Measurements from ENCODE around the gene NTNG2.

The NTNG2 gene

DNA sequence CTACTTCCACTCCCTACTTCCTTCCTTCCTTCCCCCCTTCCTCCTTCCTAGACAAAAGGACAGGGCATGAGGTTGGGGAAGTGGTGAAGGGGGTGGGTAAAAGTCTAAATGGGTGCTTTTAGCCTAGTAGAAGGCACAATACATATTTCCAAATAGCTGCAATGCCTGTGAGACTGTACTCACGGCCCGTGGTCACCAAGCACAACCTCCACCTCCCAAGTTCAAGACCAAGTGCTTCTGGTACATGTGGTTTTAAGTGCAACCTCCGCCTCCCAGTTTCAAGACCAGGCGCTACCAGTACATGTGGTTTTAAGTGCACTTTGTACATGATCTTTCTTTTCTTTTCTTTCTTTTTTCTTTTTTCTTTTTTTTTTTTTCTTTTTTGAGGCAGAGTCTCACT, 14.5 kb upstream of the NTNG2 start:
- no peak for DNase-seq (ENCODE audit: low spot score)

DNA sequence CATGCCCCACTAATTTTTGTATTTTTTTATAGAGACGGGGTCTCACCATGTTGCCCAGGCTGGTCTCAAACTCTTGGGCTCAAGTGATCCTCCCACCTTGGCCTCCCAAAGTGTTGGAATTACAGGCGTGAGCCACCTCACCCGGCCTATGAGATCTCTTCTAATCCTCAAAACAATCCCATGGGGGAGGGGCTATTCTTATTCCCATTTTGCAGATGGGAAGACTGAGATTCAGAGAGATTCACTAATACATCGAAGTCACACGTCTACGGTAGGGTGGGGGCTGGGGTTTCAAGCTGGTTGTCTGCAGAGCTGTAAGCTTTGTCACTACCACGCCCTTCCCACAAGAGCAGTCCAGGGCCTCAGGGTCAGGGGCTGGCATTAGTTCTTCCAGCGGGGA, 14.0 kb upstream of the NTNG2 start:
- DNase-seq (ENCODE audit: low spot score) = no peak

DNA sequence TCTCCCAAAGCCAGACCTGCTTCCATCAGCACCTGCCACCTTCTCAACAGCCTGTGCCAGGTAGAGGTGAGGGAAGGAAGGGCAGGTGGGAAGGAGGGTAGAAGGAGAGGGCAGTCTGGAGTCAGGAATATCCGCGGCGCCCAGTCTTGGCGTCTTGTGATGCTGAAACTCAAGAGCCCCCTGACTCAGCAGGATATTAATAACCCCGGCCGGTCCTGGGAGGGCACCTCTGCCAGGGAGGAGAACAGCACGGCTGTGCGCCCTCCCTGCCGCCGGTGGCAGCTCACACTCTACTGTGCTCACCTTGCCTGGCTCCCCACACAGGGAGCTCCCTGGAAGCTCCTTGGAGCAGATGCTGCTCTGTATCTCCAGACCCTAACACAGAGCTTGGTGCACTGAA, 11.6 kb upstream of the NTNG2 start:
- no peak for DNase-seq (ENCODE audit: low spot score)

DNA sequence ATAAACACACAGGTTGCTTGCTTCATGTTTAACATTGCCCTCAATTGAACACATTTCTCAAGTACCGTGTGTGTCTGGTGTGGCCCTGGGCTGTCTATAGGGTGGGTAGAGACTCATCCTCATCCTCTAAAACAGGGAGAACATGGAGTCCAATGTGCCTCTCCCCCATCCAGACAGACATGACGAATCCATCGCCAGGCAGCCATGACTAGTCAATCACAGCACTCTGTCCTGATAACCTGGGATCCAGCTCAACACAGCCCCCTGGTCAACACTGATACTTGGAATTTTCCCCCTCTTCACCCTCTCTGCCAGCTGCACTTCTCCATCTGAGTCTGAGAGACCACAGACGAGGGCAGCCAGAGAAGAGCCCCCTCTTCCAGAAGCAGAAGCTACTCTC, 10.7 kb upstream of the NTNG2 start:
- DNase-seq (ENCODE audit: low spot score) = no peak

DNA sequence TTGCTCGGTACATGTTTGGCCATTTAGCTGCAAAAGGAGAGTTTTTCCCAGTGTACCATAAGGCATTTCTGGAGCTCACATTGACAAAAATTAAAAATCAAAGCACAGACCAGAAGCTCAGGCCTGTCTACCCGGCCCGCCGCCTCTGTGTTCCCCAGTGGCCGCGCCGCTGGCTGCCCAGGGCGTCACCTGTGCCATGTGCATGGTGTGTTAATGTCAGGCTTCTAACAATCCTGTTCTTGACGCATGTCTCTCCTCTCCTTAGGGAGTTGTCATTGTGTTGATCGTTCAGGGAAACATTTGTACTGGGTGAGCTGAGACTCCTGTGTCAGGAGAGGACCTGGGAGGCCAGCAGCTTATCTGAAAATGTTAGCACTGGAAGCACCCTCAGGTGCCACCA, 9.6 kb upstream of the NTNG2 start:
- DNase-seq (ENCODE audit: low spot score) = no peak

DNA sequence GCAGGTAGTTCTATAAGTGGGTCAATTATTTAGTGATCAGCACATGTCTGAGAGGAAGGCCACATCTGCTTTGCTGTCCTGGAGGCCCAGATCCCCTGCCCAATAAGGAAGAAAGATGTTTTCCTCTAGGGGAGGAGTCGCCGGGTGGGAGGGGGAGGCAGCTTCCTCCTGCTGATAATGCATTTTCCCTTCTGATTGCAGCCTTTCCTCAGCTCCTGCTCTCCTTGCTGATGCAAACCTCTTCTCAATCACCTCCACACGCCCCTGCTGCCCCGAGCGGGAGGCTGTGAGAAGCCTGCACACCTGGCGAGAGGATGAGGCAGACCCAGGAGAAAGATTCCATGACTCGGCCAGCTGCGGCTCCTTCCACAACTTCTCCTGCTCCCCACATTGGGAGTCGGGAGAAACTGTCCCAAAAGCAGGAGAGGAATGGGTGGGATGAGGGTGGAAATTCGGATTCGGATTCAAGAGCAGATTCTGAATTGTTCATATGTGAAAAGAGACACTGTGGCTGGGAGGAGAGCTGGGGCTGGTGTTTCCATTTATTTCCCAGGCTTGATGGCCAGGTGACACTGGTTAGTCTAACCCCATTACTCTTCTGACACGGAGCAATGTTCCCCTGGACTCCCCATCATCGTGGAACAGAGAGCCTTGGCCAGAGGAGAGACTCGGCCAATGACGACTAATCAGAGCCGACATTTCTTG, 6.8 kb upstream of the NTNG2 start:
- no peak for DNase-seq (ENCODE audit: low spot score)

DNA sequence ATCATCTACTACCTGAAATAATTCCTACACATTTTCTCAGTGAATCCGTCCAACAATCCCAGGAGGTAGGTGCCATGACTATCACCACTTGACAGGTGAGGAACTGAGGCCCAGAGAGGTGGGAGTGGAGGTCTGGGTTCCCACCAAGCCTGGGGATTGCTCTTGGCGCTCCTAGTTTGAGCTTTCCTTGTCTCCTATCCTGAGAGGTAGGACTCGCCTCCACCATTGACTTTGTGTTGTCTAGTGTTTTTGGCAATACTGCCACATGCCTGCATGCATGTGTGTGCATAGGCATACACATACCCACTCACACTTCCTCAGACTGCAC, 6.3 kb upstream of the NTNG2 start:
- DNase-seq (ENCODE audit: low spot score) = no peak

DNA sequence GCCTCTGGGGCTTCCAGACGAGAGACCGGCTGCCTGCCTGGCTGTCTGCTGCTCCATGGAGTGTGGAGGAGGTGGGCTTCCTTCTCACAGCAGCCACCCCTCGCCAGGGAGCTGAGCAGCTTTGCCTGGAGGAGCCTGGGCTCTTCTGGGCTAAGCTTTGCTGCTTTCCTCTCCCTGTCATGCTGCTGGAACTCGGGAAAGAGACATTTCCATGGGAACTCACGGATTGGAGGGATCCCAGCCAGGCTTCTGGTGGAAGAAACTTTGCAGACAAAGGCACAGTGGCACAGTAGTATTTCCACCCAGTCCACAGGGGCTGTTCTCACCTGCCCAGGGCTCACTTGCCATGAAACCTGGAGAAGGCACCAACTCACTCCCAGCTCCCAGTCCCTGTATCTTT, 5.6 kb upstream of the NTNG2 start:
- DNase-seq (ENCODE audit: low spot score) = no peak

DNA sequence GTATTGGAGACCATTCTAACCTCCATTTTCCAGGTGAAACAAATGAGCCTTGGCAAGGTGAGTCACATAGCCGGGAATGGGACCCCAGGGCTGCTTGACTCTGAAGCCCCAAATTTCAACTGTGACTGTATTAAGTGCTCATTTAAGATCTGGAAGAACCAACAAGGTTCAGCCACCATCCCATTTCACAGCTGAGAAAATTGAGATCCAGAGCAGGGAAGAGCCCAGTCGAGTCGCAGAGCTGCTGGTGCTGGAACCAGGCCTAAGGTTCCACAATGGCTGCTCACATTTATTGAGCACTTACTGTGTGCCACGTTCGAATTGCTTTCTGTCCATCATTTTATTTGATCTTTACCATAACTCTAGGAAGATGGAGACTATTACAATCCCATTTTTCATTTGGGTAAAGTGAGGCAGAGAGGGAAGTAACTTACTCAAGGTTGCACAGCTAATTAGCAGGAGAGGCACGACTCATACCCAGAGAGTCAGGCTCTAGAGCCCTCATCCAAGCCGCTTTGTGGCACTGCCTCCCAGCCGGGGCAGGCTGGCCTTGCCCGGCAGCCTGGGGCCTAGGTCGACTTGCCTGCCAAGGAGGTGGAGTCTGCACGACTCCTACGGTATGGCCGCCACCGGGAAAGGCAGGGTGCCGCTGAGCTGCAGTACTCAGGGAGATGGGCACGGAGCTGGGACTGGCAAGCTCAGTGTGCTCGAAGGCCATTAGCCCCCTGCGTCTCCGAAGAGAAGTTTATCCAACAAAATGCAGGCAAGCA, 4.3 kb upstream of the NTNG2 start:
- no peak for DNase-seq (ENCODE audit: low spot score)

DNA sequence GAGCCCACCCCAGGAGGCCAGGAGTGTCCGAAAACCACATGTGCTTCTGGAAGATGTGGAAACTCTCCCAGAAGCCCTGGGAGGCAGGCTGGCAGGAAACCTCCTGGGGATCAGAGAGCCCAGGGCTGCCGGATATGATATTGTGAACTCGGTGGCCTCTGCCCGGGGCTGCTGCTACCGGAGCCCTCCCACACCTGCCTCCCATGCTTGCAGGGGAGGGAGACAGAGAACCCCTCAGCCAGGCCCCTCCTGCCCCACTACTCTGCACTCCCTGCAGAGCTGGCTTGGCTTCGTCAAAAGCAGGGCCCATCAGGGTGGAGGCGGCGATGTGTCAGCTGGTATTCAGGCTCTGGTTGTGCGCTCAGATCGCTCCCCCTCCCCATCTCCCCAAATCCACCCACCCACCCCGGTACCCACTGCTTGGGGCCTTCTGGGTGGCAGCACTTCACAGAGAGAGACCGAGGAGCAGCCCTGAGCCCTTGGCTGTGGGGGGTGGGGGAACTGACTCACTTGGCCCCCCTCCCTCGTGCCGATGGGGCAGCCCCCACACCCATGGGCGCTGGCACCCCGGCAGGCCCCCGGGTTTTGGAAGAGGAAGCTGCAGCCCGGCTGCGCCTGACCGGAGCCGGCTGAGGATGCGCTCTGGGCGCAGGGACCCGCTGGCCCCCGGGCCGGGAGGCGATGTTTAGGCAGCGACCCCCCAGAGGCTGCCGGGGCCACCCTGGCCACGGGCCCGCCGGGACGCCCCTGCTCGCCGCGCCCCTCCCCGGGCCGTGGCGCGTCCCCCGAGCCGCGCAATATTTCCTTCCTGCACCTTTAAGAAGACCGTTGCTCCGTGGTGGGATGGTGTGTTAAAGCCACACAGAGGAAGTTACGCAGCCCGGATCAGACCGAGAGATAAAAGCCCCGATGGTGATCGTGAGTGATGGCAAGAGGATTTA, 786 bp upstream of the NTNG2 start:
- no peak for DNase-seq (ENCODE audit: low spot score)

DNA sequence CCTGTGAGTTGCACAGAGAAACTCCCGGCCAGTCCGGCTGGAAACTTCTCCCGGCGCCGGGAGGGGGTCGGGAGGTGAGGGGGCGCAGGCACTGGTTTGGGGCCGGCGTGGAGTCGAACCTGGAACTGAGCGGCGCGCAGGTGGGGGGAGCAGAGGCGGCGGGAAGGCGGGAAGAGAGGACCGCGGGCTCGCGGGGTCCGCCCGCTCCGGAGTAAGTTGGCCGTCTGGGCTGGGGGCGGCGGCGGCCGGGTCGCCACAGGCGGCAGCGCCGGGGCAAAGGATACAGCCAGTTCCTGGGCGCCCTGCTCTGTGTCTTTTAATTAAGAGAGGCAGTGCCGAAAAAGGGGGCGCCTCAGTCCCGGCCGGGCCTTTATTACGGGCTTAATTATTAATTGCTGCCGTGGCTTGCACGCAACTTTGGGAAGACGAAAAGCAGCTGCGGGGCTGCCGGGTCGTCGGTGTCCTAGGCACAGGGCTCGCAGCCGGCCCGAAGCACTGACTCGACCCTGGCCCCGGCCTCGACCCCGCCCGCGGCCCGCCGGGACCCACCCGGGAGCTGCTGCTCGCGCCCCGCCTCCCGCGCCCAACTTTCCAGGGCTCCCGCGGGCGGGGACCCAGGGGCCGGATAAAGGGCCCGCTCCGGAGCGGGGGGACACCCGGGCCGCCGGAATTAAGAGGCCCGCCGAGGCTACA, 1.1 kb downstream of the NTNG2 start:
- no peak for DNase-seq (ENCODE audit: low spot score)

DNA sequence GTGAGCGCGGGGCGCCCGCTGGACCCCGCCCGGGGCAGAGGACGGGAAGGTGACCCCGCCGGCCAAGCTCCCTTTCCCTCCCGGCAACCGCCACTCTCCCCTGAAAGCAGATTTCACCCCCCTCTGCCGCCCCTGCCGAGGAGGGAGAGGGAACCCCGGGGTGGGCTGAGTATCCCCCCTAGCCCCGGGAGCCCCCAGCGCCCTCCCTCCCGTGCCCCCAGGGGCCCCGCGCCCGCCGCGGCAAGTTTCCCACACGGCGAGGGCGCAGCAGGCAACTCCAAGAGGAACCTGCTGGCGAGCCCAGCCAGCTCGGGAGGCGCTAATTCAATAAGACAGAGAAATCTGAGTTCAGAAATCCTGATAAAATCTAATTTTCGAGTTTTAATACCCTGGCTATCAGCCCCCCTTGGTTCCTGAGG, 1.6 kb downstream of the NTNG2 start:
- DNase-seq (ENCODE audit: low spot score) = no peak

DNA sequence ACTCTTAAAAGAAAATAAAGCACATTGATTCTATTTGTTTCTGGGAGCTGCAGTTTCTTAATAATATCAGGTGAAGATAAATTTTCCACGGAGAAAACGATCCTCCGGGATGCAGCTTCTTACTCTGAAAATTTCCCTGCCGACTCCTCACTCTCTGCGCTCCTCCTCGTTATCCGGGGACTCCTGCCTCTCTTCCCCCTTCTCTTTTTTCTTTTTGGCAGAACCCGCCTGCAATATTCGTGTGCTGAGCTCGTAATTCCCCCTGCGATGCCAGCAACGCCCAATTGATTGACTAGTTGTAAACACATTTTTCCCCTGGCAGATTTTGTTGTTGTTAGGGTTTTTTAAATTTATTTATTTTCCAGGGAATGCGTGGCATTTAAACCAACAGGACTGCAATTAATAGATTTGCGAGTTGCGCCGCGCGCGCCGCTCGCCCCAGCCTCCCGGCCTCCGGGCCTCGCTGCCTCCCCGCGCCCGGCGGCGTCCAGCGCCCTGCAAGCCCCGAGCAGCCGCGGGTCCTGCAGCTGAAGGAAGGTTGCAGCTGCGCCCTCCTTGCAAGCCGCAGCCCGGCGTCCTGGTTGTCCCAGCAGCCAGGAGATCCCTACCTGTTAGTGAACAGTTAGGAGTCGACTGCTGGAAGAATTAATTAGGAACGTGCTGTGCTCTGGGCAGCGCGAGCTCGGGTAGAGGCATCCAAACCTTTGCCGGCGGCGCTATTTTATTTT, 2.2 kb downstream of the NTNG2 start:
- no peak for DNase-seq (ENCODE audit: low spot score)

DNA sequence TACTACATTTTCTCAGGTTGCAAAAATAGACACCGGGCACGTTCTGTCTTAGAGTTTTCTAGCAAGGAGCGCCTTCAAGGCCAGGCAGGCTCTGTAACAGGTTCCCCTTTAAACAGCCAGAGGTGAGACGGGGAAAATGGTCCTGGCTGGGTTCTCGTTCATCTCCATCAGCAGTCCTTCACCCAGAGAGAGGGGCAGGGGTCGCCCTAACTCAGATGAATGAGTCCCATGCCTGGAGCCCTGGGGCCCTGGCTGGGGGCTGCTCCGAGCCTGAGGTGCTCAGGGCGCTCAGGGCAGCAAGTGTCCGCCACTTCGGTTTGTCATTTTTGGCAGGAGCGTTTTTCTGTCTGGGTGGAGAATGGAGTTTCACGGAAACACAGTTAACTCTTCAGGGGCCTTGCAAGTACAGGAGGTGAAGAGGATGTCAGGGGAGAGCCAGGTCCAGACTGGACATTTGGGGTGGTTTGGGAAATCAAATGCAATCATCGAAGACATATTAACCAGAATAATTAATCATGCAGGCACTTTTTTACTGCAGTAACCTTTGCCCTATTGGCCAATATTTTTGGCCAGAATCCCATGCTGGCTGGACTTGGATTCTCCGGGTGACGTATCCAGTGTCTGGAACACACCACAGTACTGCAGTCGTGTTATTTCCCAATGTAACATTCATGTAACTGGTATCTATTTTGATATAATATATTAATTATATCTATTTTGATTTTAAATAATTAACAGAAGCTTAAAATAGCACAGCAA, 2.9 kb downstream of the NTNG2 start:
- DNase-seq (ENCODE audit: low spot score) = no peak

DNA sequence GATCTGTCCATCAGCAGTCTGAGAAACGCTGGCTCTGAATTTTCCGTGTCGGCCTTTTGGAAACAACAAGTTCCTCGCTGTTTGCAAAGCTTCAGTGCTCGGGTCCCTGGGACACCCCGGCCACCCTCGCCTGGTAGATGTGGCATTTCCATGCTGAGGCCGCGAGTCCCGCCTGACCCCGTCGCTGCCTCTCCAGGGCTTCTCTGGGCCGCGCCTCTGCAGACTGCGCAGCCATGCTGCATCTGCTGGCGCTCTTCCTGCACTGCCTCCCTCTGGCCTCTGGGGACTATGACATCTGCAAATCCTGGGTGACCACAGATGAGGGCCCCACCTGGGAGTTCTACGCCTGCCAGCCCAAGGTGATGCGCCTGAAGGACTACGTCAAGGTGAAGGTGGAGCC, 4.7 kb downstream of the NTNG2 start:
- no peak for DNase-seq (ENCODE audit: low spot score)

DNA sequence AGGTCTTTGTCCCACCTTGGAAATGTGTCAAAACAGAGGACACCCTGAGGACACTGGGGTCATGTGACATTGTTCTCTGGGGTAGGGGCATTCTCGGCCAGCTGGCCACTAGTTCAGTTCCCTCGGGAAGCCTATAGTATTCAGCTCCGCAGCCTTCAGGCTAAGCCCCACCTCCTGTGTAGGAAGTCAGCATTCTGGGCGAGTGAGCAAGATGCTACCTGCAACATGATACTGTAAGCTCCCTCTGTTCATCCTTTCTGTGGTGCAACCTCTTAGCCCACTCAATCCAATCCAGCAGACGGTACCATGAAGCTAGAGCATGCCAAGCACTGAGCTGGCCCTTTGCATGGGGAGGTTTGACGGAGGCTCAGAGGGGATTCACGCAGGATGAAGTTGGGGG, 5.3 kb downstream of the NTNG2 start:
- DNase-seq (ENCODE audit: low spot score) = no peak

DNA sequence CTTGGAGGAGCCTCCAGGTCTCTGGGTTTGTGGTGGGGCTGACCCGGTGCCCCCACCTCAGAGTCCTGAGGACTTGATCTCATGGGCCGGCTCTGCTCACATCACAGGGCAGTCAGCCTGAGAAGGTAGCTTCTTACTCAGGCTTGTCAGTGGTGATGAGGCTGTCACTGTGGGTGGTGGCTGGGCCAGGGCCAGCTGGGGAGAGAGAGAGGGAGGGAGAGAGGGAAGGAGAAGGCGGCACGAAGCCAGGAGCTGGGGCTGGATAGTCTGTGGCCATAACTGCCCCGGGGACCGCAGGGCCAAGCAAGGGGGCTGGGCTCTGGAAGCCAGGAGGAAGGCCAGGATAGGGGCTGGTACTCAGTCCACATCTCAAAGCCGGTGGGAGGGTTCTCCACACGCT, 6.5 kb downstream of the NTNG2 start:
- no peak for DNase-seq (ENCODE audit: low spot score)

DNA sequence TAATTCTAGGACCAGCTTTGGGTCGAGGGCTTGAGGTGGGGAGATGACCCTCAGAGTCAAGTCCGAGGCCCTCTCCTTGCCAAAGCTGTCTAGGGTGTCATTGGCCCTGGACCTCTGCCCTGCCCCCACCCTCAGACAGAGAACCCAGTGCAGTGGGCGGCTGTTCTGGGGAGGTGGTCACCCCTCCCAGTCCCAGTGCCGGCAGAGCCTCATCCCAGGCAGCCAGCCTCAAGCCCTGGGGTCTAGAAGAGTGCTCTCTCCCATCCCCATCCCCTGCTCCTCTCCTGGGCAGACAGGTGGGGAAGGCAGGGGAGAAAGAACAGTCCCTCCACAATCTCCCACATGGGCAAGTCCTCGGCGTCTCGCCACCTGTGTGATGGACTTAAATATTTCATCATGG, 7.0 kb downstream of the NTNG2 start:
- DNase-seq (ENCODE audit: low spot score) = no peak

DNA sequence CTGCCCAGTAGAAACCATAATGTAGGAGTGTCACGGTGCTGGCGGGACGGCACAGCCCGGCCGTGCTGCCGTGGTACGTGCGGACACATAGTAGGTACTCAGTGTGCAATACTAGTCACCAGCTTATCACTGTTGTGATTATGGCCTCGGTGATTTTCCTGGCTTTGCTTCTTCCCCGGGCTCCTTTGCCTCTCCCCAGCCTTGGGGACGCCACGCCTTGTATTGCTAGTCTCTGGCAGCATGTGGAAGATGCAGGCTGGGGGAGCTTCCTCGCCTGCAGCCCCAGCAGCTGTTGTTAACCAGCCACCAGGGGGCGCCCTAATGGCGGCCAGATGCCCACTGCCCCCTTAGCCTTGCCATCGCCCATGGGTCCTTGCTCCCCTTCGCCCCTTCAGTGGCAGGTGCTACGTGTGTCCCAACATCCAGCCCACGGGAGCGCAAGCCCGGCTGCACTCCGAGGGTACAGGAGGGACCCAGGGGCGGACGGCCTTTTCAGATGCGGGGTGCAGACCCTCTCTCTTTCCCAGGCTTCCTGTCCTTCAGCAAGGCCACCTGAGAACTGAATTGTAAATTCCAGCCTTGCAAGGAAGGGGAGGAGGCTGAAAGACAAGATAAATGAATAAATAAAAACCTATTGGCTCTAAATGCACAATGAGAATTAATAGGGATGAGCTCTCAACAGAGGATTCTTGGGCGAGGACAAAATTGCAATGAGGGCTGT, 8.0 kb downstream of the NTNG2 start:
- DNase-seq (ENCODE audit: low spot score) = peak; percentile 73

DNA sequence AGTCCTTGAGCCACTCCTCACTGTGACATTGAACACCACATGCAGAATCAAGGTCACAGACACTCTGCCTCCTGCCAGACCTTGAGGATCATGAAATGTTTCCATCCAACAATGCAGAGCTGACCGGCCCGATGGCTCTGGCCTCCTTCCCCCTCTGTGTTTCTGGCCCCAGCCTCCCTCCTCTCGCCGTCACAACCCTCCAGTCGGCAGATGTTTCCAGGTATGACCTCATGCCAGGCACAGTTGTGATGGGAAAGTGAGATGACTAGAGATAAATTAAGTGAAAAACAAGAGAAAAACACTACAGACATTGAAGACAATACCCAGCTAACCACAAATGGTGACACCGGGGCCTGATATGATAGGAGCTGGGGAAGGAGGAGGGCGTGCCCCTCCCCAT, 9.8 kb downstream of the NTNG2 start:
- no peak for DNase-seq (ENCODE audit: low spot score)
